22Rv1 (cell line): ENCODE results near the gene ANGPTL4.

Experiments used
- H3K27ac ChIP-seq: fragments of 450-650 bp; 2 replicates; pipeline ENCODE4 v1.5.1; 2017
- ZFX ChIP-seq: fragments of 450-650 bp; IDR thresholded peaks from 2 replicates; pipeline ENCODE4 v1.6.1; 2017; ENCODE audit warnings: antibody characterized with exemption, borderline replicate concordance
- TF ChIP-seq, protein P1 (sequence below): fragments of 450-650 bp; IDR thresholded peaks from 2 replicates; pipeline ENCODE4 v1.5.1; 2017; ENCODE audit warnings: mild to moderate bottlenecking

The ANGPTL4 gene

DNA sequence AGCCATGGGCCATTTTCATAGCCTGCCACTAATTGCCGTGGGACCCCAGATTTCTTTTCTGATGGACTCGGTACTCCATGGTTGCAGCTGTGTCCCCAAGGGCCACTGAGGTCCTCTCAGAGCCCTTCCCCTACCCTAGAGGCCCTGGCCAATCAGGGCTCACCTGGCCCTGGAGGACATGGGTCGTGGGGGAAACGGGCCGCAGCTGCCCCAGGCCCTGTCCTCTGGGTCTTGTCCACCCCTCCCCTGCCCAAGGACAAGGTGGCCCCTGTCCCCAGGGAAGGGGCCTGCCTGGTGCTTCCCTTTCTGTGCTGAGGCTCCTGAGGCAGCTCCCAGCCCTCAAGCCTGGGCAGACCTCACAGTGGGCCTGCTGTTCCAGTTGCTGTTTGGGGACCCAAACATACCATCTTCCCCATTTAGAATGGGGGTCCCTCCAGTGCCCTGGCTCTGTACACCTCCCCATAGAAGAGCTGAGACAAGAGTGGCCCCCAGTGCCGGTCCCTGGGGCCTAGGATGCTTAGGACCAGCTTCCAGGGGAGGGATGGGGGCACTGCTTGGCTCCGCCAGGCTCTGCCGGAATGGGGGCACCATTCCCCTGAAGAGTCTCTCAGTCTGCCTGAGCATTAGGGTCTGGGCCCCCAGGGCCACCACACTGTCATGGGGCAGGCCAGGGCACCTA lies 29.4 kb downstream of the ANGPTL4 start:
- no peak for TF ChIP-seq ZFX
- TF ChIP-seq, protein P1, sequence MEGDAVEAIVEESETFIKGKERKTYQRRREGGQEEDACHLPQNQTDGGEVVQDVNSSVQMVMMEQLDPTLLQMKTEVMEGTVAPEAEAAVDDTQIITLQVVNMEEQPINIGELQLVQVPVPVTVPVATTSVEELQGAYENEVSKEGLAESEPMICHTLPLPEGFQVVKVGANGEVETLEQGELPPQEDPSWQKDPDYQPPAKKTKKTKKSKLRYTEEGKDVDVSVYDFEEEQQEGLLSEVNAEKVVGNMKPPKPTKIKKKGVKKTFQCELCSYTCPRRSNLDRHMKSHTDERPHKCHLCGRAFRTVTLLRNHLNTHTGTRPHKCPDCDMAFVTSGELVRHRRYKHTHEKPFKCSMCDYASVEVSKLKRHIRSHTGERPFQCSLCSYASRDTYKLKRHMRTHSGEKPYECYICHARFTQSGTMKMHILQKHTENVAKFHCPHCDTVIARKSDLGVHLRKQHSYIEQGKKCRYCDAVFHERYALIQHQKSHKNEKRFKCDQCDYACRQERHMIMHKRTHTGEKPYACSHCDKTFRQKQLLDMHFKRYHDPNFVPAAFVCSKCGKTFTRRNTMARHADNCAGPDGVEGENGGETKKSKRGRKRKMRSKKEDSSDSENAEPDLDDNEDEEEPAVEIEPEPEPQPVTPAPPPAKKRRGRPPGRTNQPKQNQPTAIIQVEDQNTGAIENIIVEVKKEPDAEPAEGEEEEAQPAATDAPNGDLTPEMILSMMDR = no peak
- H3K27ac ChIP-seq = peak overlapping the region; percentile 91

GRCh38 chr19:8393871-8394250 lies 29.9 kb downstream of the ANGPTL4 start:
- TF ChIP-seq, protein P1 = no peak
- TF ChIP-seq ZFX = no peak
- H3K27ac ChIP-seq = peak overlapping the region; percentile 91

DNA sequence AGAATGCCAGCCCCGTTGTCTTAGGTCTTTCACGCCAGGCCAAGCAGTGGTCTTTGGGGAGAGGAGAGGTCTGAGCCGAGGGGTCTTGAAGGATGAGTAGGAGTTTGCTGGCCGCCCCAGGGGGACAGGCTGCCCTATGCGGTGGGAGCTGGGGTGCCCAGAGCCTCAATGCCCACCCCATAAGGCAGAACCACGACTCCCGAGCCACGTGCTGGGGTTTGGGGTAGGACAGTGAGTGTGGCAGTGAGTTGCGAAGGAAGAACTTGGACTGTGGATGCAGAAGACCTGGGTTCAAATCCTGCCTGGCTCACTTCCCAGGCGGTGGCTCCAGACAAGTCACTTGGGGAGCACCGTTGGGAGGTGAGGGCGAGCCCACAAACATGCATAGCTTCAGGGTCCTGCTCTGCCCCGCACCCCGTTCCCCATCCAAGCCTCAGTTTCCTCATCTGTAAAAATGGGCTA lies 31.7 kb downstream of the ANGPTL4 start:
- TF ChIP-seq ZFX = no peak
- TF ChIP-seq, protein P1 = no peak
- H3K27ac ChIP-seq = peak overlapping the region; percentile 91

- peak overlapping the region; percentile 91 for H3K27ac ChIP-seq
- TF ChIP-seq, protein P1 = no peak
- no peak for TF ChIP-seq ZFX
These were observed 32.2 kb downstream of the ANGPTL4 start for GRCh38 chr19:8396185-8396562.

DNA sequence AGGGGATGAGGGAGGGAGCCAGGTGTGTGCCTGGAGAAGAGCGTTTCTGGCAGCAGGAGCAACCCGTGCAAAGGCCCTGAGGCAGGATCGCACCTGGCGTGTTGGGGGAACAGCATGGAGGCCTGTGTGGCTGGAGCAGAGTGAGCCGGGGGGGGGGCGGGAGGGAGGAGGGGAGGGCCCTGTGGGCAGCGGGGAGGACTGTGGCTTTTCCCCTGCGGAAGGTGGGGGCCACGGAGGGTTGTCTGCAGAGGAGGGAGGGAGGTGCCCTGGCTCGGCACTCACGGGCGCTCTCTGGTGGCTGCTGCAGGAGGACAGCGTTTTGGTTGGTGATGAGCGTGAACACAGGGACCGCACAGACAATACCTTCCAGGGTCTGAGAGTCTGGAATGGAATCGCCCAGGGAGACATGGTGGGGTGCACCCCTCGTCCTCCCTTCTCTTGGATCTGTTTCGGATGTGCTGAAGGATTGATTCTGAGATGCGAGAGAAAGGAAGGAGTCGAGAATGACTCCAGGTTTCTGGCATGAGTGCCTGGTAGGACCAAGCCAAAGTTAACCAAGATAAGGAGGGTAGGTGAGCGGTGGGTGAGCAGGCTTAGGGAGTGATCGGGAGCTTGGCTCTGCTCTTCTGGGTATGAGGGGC lies 32.7 kb downstream of the ANGPTL4 start:
- no peak for TF ChIP-seq ZFX
- TF ChIP-seq, protein P1 = peak; percentile 84
- peak overlapping the region; percentile 91 for H3K27ac ChIP-seq

DNA sequence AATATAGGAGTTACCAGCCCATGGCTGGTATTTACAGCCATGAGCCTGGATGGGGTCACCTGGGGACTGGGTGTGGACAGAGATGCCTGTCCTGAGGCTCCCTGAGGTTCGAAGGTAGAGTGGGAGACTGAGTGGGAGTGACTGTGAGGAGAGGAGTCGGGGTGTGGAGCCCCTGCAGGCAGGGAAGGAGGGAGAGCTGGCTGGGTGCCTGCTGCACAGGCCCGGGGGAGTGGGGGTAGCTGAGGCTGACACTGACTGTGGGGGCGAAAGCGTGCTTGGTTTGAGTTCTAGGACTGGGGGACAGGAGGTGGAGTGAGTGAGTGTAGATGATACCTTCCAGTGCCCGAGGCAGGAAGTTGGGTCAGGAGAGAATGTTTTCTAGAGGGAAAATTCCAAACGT lies 33.3 kb downstream of the ANGPTL4 start:
- no peak for TF ChIP-seq ZFX
- TF ChIP-seq, protein P1 = no peak
- H3K27ac ChIP-seq = peak overlapping the region; percentile 91

- no peak for TF ChIP-seq ZFX
- TF ChIP-seq, protein P1 = no peak
These were observed 33.9 kb downstream of the ANGPTL4 start for GRCh38 chr19:8397746-8398310.

More at GRCh38 chr19:8397746-8398310, 33.9 kb downstream of the ANGPTL4 start:
- peak overlapping the region; percentile 91 for H3K27ac ChIP-seq
